Glutamatergic neuron (in vitro differentiated cells): ENCODE data around the gene DOCK9. TPM values are rescaled to one million over a fixed set of nuclear protein-coding genes. Genes with fewer than 3 reads are reported as not detected.

Experiments used
- DNase-seq: peaks from one replicate; pipeline ENCODE4 v3.0.0; 2022
- H3K27ac Mint-ChIP-seq: one replicate; pipeline ENCODE4 v1.8.0; 2020; ENCODE audit warnings: mild to moderate bottlenecking, mixed read lengths, inconsistent platforms; ENCODE audit not compliant: unreplicated experiment
- H3K27me3 Mint-ChIP-seq: one replicate; pipeline ENCODE4 v1.8.0; 2020; ENCODE audit warnings: mild to moderate bottlenecking, moderate library complexity, mixed read lengths, inconsistent platforms; ENCODE audit not compliant: unreplicated experiment
- H3K36me3 Mint-ChIP-seq: one replicate; pipeline ENCODE4 v1.8.0; 2020; ENCODE audit warnings: mild to moderate bottlenecking, mixed read lengths, inconsistent platforms; ENCODE audit not compliant: unreplicated experiment
- H3K4me1 Mint-ChIP-seq: one replicate; pipeline ENCODE4 v1.8.0; 2020; ENCODE audit warnings: mild to moderate bottlenecking, low read depth, mixed read lengths, inconsistent platforms; ENCODE audit not compliant: unreplicated experiment
- H3K4me3 Mint-ChIP-seq: one replicate; pipeline ENCODE4 v1.8.0; 2020; ENCODE audit warnings: mild to moderate bottlenecking, mixed read lengths, inconsistent platforms; ENCODE audit not compliant: unreplicated experiment
- H3K9me3 Mint-ChIP-seq: one replicate; pipeline ENCODE4 v1.8.0; 2020; ENCODE audit warnings: mild to moderate bottlenecking, moderate library complexity, mixed read lengths, inconsistent platforms; ENCODE audit not compliant: unreplicated experiment
- CTCF ChIP-seq: fragments of 200-600 bp; sonication (generic); IDR thresholded peaks from one replicate; pipeline ENCODE4 v1.5.0; 2021; ENCODE audit not compliant: partially characterized antibody, unreplicated experiment
- total RNA-seq: library from RNA; stranded (reverse); fragmentation: NEBNext Ultra II Directional; extraction: Animal tissue kit (Norgen Biotek cat#: 25700); gene quantifications from one replicate; pipeline ENCODE4 v1.2.1, GENCODE V29; 2021; ENCODE audit not compliant: unreplicated experiment

Gene DOCK9
- total RNA-seq, 1 donor from 2014 or later = 4.5 TPM

- Mint-ChIP-seq H3K27ac (no peak overlapping the region), H3K9me3 (no peaks in the 10 kb centered on the region), H3K27me3 (no peaks in the 10 kb centered on the region), H3K36me3 (no peaks in the 10 kb centered on the region), H3K4me1 (no peaks in the 10 kb centered on the region), H3K4me3 (no peak overlapping the region)
- DNase-seq = no peak
- no peak for TF ChIP-seq CTCF
Measured at GRCh38 chr13:98810746-98811145, 167.1 kb downstream of the DOCK9 start.

GRCh38 chr13:98809345-98809777 is 168.5 kb downstream of the DOCK9 start:
- H3K4me3 Mint-ChIP-seq = no peak overlapping the region
- H3K27me3 Mint-ChIP-seq = no peaks in the 10 kb centered on the region
- no peaks in the 10 kb centered on the region for H3K9me3 Mint-ChIP-seq
- TF ChIP-seq CTCF = no peak
- no peak overlapping the region for H3K27ac Mint-ChIP-seq
- no peaks in the 10 kb centered on the region for H3K36me3 Mint-ChIP-seq
- DNase-seq = no peak
- H3K4me1 Mint-ChIP-seq = no peaks in the 10 kb centered on the region

- no peak overlapping the region for H3K4me3 Mint-ChIP-seq
- no peak overlapping the region for H3K27ac Mint-ChIP-seq
Measured at GRCh38 chr13:98807774-98808173, 170.1 kb downstream of the DOCK9 start.

GRCh38 chr13:98804336-98804855 is 173.5 kb downstream of the DOCK9 start:
- TF ChIP-seq CTCF = no peak
- H3K27me3 Mint-ChIP-seq = no peaks in the 10 kb centered on the region
- H3K27ac Mint-ChIP-seq = no peak overlapping the region

More at GRCh38 chr13:98807774-98808173, 170.1 kb downstream of the DOCK9 start:
- H3K27me3 Mint-ChIP-seq = no peaks in the 10 kb centered on the region
- DNase-seq = no peak
- H3K9me3 Mint-ChIP-seq = no peaks in the 10 kb centered on the region
- no peak for TF ChIP-seq CTCF
- no peaks in the 10 kb centered on the region for H3K4me1 Mint-ChIP-seq
- H3K36me3 Mint-ChIP-seq = no peaks in the 10 kb centered on the region

GRCh38 chr13:98803921-98804320 is 173.9 kb downstream of the DOCK9 start:
- Mint-ChIP-seq H3K4me3 (no peak overlapping the region), H3K27ac (no peak overlapping the region), H3K36me3 (no peaks in the 10 kb centered on the region), H3K4me1 (no peaks in the 10 kb centered on the region), H3K27me3 (no peaks in the 10 kb centered on the region), H3K9me3 (no peaks in the 10 kb centered on the region)
- DNase-seq = no peak
- no peak for TF ChIP-seq CTCF

More at GRCh38 chr13:98804336-98804855, 173.5 kb downstream of the DOCK9 start:
- no peaks in the 10 kb centered on the region for H3K9me3 Mint-ChIP-seq
- H3K4me3 Mint-ChIP-seq = no peak overlapping the region
- no peaks in the 10 kb centered on the region for H3K36me3 Mint-ChIP-seq
- no peak for DNase-seq
- H3K4me1 Mint-ChIP-seq = no peaks in the 10 kb centered on the region
